ENCODE results near the gene RHBDL2. TPM values are rescaled to one million over a fixed set of nuclear protein-coding genes. Genes with fewer than 3 reads are reported as not detected.
"Not testable (repeated sequence)": the region's sequence is repeated elsewhere in the genome, so short reads cannot be mapped to it uniquely, and the experiment has no call there.

Gene RHBDL2
- total RNA-seq, 1 donor from 2014 or later, result 0.33 TPM

- DNase-seq (ENCODE audit: low read depth, low spot score), result no peak
Measured at GRCh38 chr1:38932571-38932970, 9.1 kb downstream of the RHBDL2 start.

GRCh38 chr1:38929476-38929875 is 12.2 kb downstream of the RHBDL2 start:
- DNase-seq (ENCODE audit: low read depth, low spot score), result no peak

- DNase-seq (ENCODE audit: low read depth, low spot score), result no peak
Measured at GRCh38 chr1:38929054-38929453, 12.6 kb downstream of the RHBDL2 start.

- DNase-seq (ENCODE audit: low read depth, low spot score), result no peak
Measured at GRCh38 chr1:38926091-38926490, 15.5 kb downstream of the RHBDL2 start.

- DNase-seq (ENCODE audit: low read depth, low spot score), result no peak
Measured at GRCh38 chr1:38925391-38925790, 16.2 kb downstream of the RHBDL2 start.

GRCh38 chr1:38923607-38924006 is 18.0 kb downstream of the RHBDL2 start:
- no peak for DNase-seq (ENCODE audit: low read depth, low spot score)

- no peak for DNase-seq (ENCODE audit: low read depth, low spot score)
Measured at GRCh38 chr1:38919130-38919529, 22.5 kb downstream of the RHBDL2 start.

- DNase-seq (ENCODE audit: low read depth, low spot score), result no peak
Measured at GRCh38 chr1:38918568-38918967, 23.1 kb downstream of the RHBDL2 start.

GRCh38 chr1:38917772-38918171 is 23.9 kb downstream of the RHBDL2 start:
- no peak for DNase-seq (ENCODE audit: low read depth, low spot score)

GRCh38 chr1:38917337-38917736 is 24.3 kb downstream of the RHBDL2 start:
- no peak for DNase-seq (ENCODE audit: low read depth, low spot score)

GRCh38 chr1:38915352-38915948 is 26.2 kb downstream of the RHBDL2 start:
- DNase-seq (ENCODE audit: low read depth, low spot score), result no peak

- not testable (repeated sequence) for DNase-seq (ENCODE audit: low read depth, low spot score)
Measured at GRCh38 chr1:38914908-38915307, 26.7 kb downstream of the RHBDL2 start.

GRCh38 chr1:38908821-38909220 is 32.8 kb downstream of the RHBDL2 start:
- DNase-seq (ENCODE audit: low read depth, low spot score), result no peak

- DNase-seq (ENCODE audit: low read depth, low spot score), result no peak
Measured at GRCh38 chr1:38905985-38906384, 35.6 kb downstream of the RHBDL2 start.

- no peak for DNase-seq (ENCODE audit: low read depth, low spot score)
Measured at GRCh38 chr1:38899560-38899959, 42.1 kb downstream of the RHBDL2 start.

- no peak for DNase-seq (ENCODE audit: low read depth, low spot score)
Measured at GRCh38 chr1:38898653-38899230, 42.9 kb downstream of the RHBDL2 start.

GRCh38 chr1:38896169-38896568 is 45.5 kb downstream of the RHBDL2 start:
- DNase-seq (ENCODE audit: low read depth, low spot score), result no peak

GRCh38 chr1:38892976-38893375 is 48.7 kb downstream of the RHBDL2 start:
- DNase-seq (ENCODE audit: low read depth, low spot score), result no peak

- DNase-seq (ENCODE audit: low read depth, low spot score), result no peak
Measured at GRCh38 chr1:38891753-38892152, 49.9 kb downstream of the RHBDL2 start.

- no peak for DNase-seq (ENCODE audit: low read depth, low spot score)
Measured at GRCh38 chr1:38889589-38889988, 52.0 kb downstream of the RHBDL2 start.

- no peak for DNase-seq (ENCODE audit: low read depth, low spot score)
Measured at GRCh38 chr1:38888423-38889333, 53.0 kb downstream of the RHBDL2 start.

- DNase-seq (ENCODE audit: low read depth, low spot score), result no peak
Measured at GRCh38 chr1:38885092-38885491, 56.5 kb downstream of the RHBDL2 start.

GRCh38 chr1:38881487-38881886 is 60.1 kb downstream of the RHBDL2 start, which contains the start of gene GJA9:
Gene GJA9, minus strand, starts transcription at chr1:38881587. Its CDS starts 5,489 bp downstream, at chr1:38876098.
- no peak for DNase-seq (ENCODE audit: low read depth, low spot score)
